ENCODE data around the gene IQUB.

DNA sequence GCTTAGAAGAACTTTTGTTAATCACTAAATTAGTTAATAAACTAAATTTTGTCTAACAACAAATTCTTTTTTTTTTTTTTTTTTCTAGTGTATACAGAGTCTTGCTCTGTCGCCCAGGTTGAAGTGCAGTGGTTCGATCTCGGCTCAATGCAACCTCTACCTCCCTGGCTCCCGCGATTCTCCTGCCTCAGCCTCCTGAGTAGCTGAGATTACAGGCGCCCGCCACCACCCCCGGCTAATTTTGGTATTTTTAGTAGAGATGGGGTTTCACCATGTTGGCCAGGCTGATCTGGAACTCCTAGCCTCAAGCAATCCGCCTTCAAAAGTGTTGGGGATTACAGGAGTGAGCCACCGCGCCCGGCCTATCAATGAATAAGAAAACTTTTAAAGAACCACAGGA lies 1.1 kb upstream of the IQUB start:
- TF ChIP-seq, protein P1, sequence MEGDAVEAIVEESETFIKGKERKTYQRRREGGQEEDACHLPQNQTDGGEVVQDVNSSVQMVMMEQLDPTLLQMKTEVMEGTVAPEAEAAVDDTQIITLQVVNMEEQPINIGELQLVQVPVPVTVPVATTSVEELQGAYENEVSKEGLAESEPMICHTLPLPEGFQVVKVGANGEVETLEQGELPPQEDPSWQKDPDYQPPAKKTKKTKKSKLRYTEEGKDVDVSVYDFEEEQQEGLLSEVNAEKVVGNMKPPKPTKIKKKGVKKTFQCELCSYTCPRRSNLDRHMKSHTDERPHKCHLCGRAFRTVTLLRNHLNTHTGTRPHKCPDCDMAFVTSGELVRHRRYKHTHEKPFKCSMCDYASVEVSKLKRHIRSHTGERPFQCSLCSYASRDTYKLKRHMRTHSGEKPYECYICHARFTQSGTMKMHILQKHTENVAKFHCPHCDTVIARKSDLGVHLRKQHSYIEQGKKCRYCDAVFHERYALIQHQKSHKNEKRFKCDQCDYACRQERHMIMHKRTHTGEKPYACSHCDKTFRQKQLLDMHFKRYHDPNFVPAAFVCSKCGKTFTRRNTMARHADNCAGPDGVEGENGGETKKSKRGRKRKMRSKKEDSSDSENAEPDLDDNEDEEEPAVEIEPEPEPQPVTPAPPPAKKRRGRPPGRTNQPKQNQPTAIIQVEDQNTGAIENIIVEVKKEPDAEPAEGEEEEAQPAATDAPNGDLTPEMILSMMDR (IDR thresholded peaks at IDR 0.05): no peak
- no peak for TF ChIP-seq POLR2A (IDR thresholded peaks at IDR 0.05)

Data from body of pancreas (tissue), 4 donors.